ENCODE measurements around the gene ZFPM1.

GRCh38 chr16:88536971-88537751 is 84.1 kb downstream of the ZFPM1 start:
- TF ChIP-seq POLR2AphosphoS5 (IDR thresholded peaks at IDR 0.05) (no peak), POLR2A (IDR thresholded peaks at IDR 0.05) (no peak), EP300 (IDR thresholded peaks at IDR 0.05) (no peak)
- TF ChIP-seq, protein P1, sequence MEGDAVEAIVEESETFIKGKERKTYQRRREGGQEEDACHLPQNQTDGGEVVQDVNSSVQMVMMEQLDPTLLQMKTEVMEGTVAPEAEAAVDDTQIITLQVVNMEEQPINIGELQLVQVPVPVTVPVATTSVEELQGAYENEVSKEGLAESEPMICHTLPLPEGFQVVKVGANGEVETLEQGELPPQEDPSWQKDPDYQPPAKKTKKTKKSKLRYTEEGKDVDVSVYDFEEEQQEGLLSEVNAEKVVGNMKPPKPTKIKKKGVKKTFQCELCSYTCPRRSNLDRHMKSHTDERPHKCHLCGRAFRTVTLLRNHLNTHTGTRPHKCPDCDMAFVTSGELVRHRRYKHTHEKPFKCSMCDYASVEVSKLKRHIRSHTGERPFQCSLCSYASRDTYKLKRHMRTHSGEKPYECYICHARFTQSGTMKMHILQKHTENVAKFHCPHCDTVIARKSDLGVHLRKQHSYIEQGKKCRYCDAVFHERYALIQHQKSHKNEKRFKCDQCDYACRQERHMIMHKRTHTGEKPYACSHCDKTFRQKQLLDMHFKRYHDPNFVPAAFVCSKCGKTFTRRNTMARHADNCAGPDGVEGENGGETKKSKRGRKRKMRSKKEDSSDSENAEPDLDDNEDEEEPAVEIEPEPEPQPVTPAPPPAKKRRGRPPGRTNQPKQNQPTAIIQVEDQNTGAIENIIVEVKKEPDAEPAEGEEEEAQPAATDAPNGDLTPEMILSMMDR (IDR thresholded peaks at IDR 0.05) = no peak

Measured in suprapubic skin (tissue), 4 donors.